Suppressor macrophage (primary cell): ENCODE data around the gene URB1.
A peak's percentile ranks its signal among the peaks of the same experiment; 100 is the strongest.
"Not testable (repeated sequence)": the region's sequence is repeated elsewhere in the genome, so short reads cannot be mapped to it uniquely, and the experiment has no call there.

Source experiments
- DNase-seq, 4 experiments: peaks; one replicate each; pipeline ENCODE4 v3.0.0-alpha.2; 2020 to 2022

The URB1 gene

DNA sequence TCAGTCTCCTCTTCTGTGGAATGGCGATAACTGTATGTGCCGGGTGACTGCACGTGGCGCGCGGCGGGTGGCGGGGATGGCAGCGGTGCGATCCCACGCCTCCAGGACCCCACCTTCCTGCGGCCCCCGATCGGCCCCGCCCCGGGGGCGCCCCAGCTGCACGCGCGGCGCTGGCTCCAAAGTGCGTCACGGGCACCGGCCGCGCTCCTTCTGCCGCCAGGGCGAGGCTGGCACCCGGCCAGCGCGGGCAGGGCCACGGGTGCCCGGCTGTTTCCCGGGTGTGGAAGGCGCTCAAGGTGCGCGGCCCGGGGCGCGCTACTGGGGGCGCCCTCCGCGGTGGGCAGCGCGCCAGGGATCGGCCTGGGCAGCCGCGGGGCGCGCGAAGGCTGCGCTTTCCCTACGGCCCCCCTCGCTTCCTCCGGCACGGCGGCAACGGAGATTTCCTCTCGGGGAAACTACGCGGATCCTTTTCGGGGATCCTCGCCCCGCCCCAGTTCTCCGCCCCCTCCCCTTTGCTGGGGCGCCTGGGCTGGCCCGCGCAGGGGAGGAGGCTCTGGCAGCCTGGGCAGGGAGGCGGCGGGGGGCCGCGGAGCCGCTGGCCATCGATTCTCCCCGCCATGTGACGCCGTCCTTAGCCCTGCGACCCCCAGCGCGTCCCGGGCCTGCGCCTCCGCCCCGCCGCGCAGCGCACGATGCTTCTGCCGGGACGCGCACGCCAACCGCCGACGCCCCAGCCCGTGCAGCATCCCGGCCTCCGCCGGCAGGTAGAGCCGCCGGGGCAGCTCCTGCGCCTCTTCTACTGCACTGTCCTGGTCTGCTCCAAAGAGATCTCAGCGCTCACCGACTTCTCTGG lies 19.6 kb upstream of the URB1 start, which contains the start of gene EVA1C:
Gene EVA1C (plus strand): TSS at position 545 of the 853 bp plus-strand sequence. CDS start 148 bp downstream, at position 693.
- DNase-seq: peak; percentile 57 to 78 (median 66)

DNA sequence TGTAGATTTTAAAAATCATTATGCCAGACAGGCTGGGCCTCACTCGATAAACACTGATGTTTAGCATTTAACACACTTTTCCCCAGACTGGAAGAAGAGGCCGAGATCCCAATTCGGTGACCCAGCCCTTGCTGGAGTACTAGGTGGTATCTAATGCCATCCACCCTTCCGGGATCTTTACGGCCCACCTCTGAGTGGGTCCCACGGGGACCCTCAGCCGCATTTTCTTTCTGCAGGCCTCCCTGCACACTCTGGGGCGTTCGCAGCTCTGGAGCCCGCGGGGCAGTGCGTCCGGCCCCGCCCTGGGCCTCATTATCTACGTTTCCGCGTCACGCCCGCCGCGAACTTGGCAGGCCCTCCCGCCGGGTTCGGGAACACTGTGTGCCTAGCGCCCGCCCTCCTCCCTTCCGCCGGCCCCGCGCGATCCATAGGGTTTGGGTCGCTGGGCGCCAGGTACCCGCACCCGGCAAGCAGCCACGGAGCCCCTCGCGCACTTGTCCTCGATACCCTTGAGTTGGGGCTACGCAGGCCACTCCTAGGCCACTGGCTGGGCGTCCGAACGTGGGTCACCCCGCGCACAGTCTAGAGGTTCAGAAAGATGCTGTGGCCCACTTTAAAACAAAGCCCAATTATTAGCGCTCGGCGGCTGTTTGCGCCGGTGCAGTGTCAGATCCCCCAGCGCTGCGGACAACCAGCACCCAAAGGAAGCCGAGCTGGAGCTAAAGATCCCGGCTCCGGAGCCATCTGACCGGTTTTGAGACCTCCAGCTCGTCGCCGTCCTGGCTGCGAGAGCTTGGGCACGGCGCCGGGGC lies 18.7 kb upstream of the URB1 start:
- peak; percentile 61 to 85 (median 74) for DNase-seq

DNA sequence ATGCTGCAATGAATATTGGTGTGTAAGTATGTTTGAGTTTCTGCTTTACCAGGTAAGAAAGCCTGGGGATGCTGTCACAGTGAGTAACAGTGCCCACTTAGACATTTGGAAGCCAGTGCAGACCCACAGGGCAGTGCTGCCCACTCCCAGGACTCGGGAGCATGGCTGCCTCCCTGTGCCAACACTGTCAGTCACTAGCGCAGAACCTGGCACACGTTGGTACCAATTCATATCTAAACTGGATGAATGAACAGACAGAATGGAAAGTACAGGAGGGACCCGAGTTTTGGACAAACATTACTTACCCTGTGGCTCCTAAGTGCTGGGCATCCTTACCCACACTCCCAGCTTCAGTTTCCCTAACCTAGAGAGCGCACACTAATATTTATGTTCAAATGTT lies 18.1 kb upstream of the URB1 start:
- DNase-seq: no peak

DNA sequence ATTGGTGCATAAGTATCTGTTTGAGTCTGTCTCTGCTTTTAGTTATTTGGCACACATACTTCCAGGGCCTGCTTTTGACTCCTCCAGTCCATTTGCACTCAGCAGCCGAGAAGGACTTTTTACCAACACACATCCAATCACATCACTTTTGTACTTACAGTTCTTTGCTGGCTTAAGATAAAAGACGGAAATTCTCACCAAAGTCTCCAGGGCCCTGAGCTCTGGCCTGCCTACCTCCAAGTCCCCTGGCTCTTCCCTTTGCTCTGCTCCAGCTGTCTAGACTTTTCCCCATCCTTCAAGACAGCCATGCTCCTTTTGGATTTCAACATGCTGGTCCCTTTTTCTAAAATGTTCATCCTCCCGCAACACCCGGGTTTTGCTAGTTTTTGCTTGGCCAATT lies 17.5 kb upstream of the URB1 start:
- no peak for DNase-seq

- no peak for DNase-seq
Measured at GRCh38 chr21:32406405-32406804, 13.6 kb upstream of the URB1 start.

DNA sequence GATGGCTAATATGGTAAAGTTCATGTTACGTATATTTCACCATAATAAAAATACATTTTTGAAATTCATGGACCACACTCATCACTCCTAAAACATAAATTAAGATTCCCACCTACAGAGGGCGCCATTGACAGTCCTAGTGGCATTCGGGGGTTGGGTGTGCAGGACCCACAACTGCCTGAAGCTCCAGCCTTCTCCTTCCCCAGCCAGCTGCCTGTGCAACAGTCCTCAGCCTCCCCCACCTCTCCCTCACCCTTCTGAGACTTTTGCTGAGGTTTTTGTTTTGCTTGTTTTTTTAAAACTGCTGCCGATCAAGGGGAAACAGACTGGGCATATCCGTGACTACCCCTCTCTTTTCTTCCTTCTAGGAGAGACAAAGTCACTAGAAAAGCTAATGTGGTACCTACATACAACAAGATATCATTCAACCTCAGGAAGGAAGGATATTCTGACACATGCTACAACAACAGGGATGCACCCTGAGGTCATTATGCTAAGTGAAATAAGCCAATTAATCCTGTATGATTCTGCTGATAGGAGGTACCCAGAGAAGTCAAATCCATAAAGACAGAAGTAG lies 10.5 kb upstream of the URB1 start:
- DNase-seq: peak; percentile 75 to 84 (median 78)

GRCh38 chr21:32393677-32394001 lies 827 bp upstream of the URB1 start:
- DNase-seq: peak in 3 of 4 experiments; percentile 72 to 75 (median 72)

DNA sequence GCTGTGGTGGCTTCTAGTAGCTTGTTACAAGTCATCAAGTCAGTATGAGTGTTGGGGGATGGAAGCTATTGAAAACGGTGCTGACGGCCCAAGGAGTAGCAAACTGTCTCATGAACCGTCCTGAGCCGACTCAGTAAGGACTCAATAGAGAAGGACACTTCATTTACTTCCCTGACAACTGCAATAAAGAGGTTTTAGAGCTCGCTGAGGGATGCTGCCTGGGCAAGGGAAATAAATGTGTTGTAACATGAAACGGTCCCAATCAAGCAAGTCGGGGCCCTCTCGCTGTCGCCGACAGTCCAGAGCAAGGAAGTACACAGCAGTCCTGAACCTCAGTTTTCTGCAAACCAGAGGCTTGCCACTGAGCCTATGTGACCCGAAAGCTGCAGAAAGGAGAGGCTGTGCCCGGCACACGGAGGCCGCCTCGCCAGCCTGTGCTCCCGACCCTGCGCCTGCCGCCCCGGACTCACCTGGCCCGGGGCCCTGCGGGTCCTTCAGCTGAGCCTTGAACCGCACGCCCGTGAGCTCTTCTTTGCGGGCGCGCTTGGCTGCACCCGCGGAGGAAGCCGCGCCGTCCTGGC lies 423 bp downstream of the URB1 start:
- peak in 1 of 4 experiments; percentile 8 for DNase-seq

GRCh38 chr21:32391755-32392154 lies 1.1 kb downstream of the URB1 start:
- no peak for DNase-seq

DNA sequence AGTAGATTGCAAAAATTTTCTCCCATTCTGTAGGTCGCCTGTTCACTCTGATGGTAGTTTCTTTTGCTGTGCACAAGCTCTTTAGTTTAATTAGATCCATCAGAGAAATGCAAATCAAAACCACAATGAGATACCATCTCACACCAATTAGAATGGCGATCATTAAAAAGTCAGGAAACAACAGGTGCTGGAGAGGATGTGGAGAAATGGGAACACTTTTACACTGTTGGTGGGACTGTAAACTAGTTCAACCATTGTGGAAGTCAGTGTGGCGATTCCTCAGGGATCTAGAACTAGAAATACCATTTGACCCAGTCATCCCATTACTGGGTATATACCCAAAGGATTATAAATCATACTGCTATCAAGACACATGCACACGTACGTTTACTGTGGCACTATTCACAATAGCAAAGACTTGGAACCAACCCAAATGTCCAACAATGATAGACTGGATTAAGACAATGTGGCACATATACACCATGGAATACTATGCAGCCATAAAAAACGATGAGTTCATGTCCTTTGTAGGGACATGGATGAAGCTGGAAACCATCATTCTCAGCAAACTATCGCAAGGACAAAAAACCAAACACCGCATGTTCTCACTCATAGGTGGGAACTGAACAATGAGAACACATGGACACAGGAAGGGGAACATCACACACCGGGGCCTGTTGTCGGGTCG lies 2.1 kb downstream of the URB1 start:
- not testable (repeated sequence) for DNase-seq

DNA sequence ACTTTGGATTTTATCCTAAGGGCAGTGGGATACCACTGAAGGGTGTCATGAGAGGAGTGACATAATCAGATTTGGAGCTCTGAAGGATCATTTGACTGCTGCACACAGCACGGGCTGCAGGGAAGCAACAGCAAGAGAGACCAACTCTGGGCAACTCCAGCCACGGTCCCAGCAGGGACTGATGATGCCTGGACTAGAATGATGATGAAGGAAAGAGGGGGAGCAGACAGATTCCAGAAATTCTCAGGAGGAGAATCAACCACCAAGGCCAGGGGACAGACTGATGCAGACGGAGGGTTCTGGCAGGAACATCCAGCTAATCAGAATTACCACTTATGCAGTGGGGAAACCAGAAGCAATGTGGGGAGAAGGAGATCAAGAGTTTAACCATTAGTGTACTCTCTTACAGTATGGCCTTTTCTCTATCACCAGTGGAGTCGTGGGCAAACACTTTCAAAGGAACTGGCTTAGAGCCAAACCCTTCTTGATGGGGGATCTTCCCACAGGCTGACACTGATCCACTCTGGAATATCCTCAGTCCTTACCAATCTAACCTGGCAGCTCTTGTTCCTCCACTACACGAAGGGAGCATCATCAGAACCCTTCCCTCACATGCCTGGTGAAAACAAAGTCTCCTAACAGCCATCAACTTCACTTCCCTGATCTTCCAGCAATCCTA lies 3.3 kb downstream of the URB1 start:
- DNase-seq: no peak

DNA sequence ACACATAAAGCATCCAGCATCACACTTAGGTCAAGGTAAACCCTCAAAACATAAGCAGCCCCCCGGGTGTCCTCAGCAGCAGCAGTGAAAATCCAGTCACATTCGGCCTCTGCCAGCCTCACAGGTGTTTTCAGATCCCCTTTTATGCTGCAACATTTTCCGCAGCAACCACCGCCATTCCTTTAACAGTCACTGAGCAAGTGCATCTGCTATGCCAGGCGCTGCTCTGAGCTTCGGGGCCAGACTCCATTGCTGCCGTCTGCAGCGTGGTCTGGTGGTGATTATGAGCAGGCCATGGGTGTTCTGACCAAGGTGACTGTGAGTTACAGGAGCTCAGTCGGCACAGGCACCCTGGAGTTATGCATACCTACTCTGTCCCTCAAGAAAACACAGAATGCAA lies 4.5 kb downstream of the URB1 start:
- DNase-seq: no peak

- DNase-seq: no peak
Measured at GRCh38 chr21:32387151-32387550, 5.7 kb downstream of the URB1 start.

- DNase-seq: no peak
Measured at GRCh38 chr21:32386195-32386870, 6.5 kb downstream of the URB1 start.

GRCh38 chr21:32383812-32384211 lies 9.0 kb downstream of the URB1 start:
- no peak for DNase-seq

DNA sequence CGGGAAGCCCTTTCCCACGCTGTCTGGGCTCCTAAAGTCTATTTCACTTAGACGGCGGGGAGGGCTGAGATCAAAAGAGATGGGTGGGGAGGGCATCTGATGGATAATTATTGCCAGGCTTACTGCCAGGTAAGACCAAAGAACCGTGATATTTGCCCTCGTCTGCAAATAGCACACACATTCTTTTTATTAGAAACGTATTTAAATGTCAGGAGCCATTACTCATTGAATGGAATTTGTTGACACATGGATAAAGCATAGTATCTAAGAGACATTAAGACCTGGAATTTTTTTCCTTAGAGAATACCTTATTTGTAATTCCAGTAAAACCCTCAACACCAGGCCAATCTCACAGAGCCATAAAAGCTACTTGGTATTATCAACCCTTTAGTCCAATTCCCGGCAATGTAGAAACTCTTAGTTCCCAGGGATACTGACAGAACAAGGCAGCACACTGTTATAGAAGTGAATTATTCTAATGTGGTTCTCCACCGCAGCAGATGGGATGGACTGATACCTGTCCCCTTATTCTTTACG lies 10.6 kb downstream of the URB1 start:
- DNase-seq: no peak

DNA sequence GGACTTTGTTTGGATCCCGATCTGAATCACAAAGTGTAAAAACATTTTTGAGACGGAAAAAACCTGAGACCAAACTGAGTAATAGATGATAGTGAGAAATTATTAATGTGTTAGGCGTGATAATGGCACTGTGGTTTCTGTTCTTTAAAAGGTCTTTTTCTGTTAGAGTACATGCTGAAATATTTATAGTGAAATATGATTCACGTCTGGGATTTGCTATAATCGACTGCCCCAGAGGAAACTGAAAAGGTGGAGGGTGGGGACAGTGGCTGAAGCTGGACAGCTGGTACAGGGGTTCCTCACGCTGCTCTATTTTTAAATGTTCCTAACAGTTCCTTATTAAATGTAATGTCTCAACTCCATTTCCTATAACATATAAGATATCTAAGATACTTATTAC lies 11.2 kb downstream of the URB1 start:
- DNase-seq: no peak

GRCh38 chr21:32380940-32381339 lies 11.9 kb downstream of the URB1 start:
- no peak for DNase-seq

DNA sequence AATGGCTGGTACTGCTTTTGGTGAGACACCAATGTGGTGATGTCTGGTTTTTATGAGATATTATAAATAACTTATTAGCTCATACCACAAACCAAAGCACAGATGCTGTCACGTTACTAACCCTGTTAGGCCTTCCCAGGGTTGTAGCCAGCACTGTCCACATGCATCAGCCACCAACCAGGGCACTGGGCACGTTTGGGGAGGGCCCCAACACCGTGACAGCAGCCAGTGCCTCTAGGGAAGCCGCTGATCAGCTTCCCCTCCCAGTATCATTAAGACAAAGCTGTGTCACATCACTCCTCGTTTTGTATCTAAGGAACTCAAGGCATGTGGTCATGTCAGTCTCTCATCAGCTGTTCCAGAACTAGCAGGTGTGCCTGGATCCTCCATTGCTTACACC lies 13.9 kb downstream of the URB1 start:
- DNase-seq: no peak

DNA sequence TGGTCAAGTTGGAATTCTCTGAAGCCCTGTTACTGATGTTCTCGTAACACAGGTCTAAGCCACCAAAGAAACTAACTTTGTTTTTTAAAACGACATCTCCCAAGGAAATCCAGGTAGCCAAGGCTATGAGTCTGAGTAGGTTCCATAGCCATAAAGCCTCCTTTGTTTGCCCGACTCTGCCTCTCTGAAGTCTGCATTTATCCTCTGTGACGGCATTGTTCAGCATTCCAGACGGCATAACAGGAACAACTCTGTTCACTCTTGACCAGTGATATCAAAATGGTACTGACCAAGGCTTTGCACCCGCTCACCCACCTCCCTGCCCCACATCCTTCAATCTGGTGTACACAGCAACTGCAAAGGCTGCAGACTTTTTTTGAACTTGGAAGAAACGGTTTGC lies 14.8 kb downstream of the URB1 start:
- no peak for DNase-seq

DNA sequence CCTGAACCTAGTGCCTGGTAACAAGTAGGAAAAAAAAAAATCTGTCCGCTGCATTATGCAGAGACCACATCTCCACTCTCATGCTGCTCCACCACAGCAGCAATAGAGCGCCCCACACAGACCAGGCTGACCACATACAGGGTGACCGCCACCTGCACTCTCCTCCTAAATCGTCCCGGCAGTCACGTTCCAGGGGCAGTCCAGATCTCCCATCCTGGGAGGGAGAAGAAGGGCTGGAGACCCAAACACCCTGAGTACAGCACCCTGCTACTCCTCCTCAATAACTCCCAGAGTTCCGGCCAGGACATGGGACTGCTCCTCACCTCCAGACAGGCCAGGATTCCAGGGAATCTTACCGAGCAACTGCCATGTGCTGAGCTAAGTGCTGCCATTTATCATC lies 15.3 kb downstream of the URB1 start:
- DNase-seq: no peak
